ENCODE results near the gene BACE2.

DNA sequence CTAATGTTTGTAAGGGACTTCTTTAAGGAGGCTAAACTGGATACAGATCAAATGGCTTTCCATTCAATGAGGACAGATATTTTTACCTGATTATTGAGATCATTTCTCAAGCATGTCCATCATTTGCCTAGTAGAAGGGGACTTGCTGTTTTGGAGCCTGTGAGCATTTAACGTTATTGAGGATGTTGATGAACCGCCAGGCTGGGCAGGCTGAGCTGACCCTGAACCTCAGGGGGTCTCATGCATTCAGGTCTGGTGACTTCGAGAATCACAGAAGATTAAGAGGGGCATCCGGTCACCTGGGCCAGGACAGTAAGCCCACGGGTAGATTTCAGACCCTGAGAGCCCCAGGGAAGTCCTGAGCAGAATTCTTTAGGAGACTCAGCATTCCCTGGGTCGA lies 63.1 kb downstream of the BACE2 start:
- TF ChIP-seq, protein P1, sequence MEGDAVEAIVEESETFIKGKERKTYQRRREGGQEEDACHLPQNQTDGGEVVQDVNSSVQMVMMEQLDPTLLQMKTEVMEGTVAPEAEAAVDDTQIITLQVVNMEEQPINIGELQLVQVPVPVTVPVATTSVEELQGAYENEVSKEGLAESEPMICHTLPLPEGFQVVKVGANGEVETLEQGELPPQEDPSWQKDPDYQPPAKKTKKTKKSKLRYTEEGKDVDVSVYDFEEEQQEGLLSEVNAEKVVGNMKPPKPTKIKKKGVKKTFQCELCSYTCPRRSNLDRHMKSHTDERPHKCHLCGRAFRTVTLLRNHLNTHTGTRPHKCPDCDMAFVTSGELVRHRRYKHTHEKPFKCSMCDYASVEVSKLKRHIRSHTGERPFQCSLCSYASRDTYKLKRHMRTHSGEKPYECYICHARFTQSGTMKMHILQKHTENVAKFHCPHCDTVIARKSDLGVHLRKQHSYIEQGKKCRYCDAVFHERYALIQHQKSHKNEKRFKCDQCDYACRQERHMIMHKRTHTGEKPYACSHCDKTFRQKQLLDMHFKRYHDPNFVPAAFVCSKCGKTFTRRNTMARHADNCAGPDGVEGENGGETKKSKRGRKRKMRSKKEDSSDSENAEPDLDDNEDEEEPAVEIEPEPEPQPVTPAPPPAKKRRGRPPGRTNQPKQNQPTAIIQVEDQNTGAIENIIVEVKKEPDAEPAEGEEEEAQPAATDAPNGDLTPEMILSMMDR (IDR thresholded peaks at IDR 0.05 in 2 of 3, conservative IDR thresholded peaks at IDR 0.05 in 1 of 3; ENCODE audit: borderline replicate concordance in 1 of 3, insufficient read depth in 1 of 3, low read depth in 2 of 3, low read length in 2 of 3), result no peak
- TF ChIP-seq FOSL1 (IDR thresholded peaks at IDR 0.05; ENCODE audit: low read depth) (no peak), POLR2A (IDR thresholded peaks at IDR 0.05; ENCODE audit: borderline replicate concordance, extremely low read depth, insufficient read depth, insufficient read length) (no peak), EGR1 (IDR thresholded peaks at IDR 0.05; ENCODE audit: low read depth) (no peak), POLR2AphosphoS5 (IDR thresholded peaks at IDR 0.05; ENCODE audit: low read depth, low read length) (no peak), REST (IDR thresholded peaks at IDR 0.05; ENCODE audit: low read depth) (no peak), RAD21 (IDR thresholded peaks at IDR 0.05; ENCODE audit: low read depth) (no peak), SIN3A (IDR thresholded peaks at IDR 0.05; ENCODE audit: low read depth) (no peak), CEBPB (IDR thresholded peaks at IDR 0.05; ENCODE audit: low read depth) (no peak)

Measured in HCT116 (cell line).